SK-N-SH (cell line): ENCODE measurements around the gene DAP. TPM values are rescaled to one million over a fixed set of nuclear protein-coding genes. Genes with fewer than 3 reads are reported as not detected.

Experiments used
- CTCF ChIA-PET: fragments of 300-600, 350-600 bp; formaldehyde crosslinking; extraction: SDS; loops from one replicate; lab custom pipeline; 2021; lab: Yijun Ruan, JAX
- POLR2A ChIA-PET: fragments of 350-600 bp; sonication (Branson Sonifier 250); formaldehyde crosslinking; extraction: SDS; loops from one replicate; lab custom pipeline; 2020; ENCODE audit warnings: antibody characterized with exemption, inconsistent platforms; lab: Yijun Ruan, JAX
- DNase-seq: peaks from one replicate; pipeline ENCODE4 v3.0.0; 2012
- H2AFZ ChIP-seq: fragments of 200-600 bp; sonication (generic); 2 replicates; pipeline ENCODE4 v1.8.1; 2016; ENCODE audit warnings: antibody characterized with exemption, mild to moderate bottlenecking, low read depth
- H3F3A ChIP-seq: fragments of 200-600 bp; sonication (generic); replicated peaks from 2 replicates; pipeline ENCODE3; 2016; ENCODE audit warnings: antibody characterized with exemption, mild to moderate bottlenecking; ENCODE audit not compliant: insufficient read depth
- H3K27ac ChIP-seq, 2 experiments: fragments of 200-500 bp in 1 of 2; fragments of 200-600 bp in 1 of 2; sonication (Bioruptor generic) in 1 of 2; sonication (generic), shearing (Covaris generic) in 1 of 2; 2 replicates each; pipeline versions ENCODE4 v1.5.1 to v1.6.1; 2014 to 2016; ENCODE audit warnings: low read depth in 2 of 2, inconsistent platforms in 1 of 2, low read length in 1 of 2, mild to moderate bottlenecking in 1 of 2, mixed read lengths in 1 of 2
- H3K27me3 ChIP-seq: fragments of 200-600 bp; sonication (generic), shearing (Covaris generic); 2 replicates; pipeline ENCODE4 v1.6.1; 2016; ENCODE audit warnings: mixed run types; ENCODE audit not compliant: insufficient read depth
- H3K36me3 ChIP-seq, 2 experiments: fragments of 200-500 bp in 1 of 2; fragments of 200-600 bp in 1 of 2; sonication (Bioruptor generic) in 1 of 2; sonication (generic) in 1 of 2; replicated peaks in 1 of 2; 2 replicates each; pipeline versions ENCODE3 to v1.5.1; 2014 to 2016; ENCODE audit warnings: low read length in 1 of 2, mild to moderate bottlenecking in 1 of 2; ENCODE audit not compliant: insufficient read depth in 2 of 2, control insufficient read depth in 1 of 2
- H3K4me1 ChIP-seq, 2 experiments: fragments of 200-500 bp in 1 of 2; fragments of 200-600 bp in 1 of 2; sonication (Bioruptor generic) in 1 of 2; sonication (generic), shearing (Covaris generic) in 1 of 2; 2 replicates each; pipeline versions ENCODE4 v1.5.1 to v1.6.1; 2014 to 2016; ENCODE audit warnings: low read depth in 1 of 2, low read length in 1 of 2, mixed run types in 1 of 2; ENCODE audit not compliant: insufficient read depth in 2 of 2, control insufficient read depth in 1 of 2
- H3K4me2 ChIP-seq: fragments of 200-600 bp; sonication (generic), shearing (Covaris generic); 2 replicates; pipeline ENCODE4 v1.6.1; 2017; ENCODE audit warnings: mixed run types
- H3K4me3 ChIP-seq, 2 experiments: fragments of 200-500 bp in 1 of 2; fragments of 200-600 bp in 1 of 2; sonication (Bioruptor generic) in 1 of 2; sonication (generic), shearing (Covaris generic) in 1 of 2; 2 replicates each; pipeline versions ENCODE4 v1.5.1 to v1.8.1; 2014 to 2016; ENCODE audit warnings: low read depth in 2 of 2, inconsistent platforms in 1 of 2, low read length in 1 of 2, mild to moderate bottlenecking in 1 of 2, mixed read lengths in 1 of 2, moderate library complexity in 1 of 2
- H3K79me2 ChIP-seq: fragments of 200-600 bp; sonication (generic); 2 replicates; pipeline ENCODE4 v1.8.1; 2017; ENCODE audit warnings: mild to moderate bottlenecking; ENCODE audit not compliant: insufficient read depth
- H3K9ac ChIP-seq: fragments of 200-600 bp; sonication (generic); 2 replicates; pipeline ENCODE4 v1.6.1; 2017; ENCODE audit warnings: mixed run types
- H3K9me2 ChIP-seq: fragments of 200-600 bp; sonication (generic); 2 replicates; pipeline ENCODE4 v1.6.1; 2017; ENCODE audit warnings: mixed run types
- H3K9me3 ChIP-seq: fragments of 200-600 bp; sonication (generic); 2 replicates; pipeline ENCODE4 v1.6.1; 2017; ENCODE audit warnings: mixed run types, mild to moderate bottlenecking, moderate library complexity
- H4K20me1 ChIP-seq: fragments of 200-600 bp; sonication (generic); 2 replicates; pipeline ENCODE4 v1.6.1; 2017; ENCODE audit warnings: mild to moderate bottlenecking, mixed run types; ENCODE audit not compliant: insufficient read depth
- CTCF ChIP-seq: fragments of 200-600 bp; sonication (generic); IDR thresholded peaks from 2 replicates; pipeline ENCODE4 v1.6.1; 2017; ENCODE audit warnings: antibody characterized with exemption, mild to moderate bottlenecking, moderate library complexity
- MAX ChIP-seq: IDR thresholded peaks from 2 replicates; pipeline ENCODE4 v1.4.0; 2012; ENCODE audit warnings: low read depth
- NFIC ChIP-seq: IDR thresholded peaks from 2 replicates; pipeline ENCODE4 v1.4.0; 2012; ENCODE audit warnings: borderline replicate concordance
- NRF1 ChIP-seq: IDR thresholded peaks from 2 replicates; pipeline ENCODE4 v1.6.1; 2012; ENCODE audit warnings: low read depth, mild to moderate bottlenecking, low read length
- POLR2AphosphoS5 ChIP-seq: IDR thresholded peaks from 2 replicates; pipeline ENCODE4 v1.6.1; 2012; ENCODE audit warnings: low read depth, low read length
- RAD21 ChIP-seq: IDR thresholded peaks from 2 replicates; pipeline ENCODE4 v1.6.1; 2012; ENCODE audit warnings: mild to moderate bottlenecking, low read length
- REST ChIP-seq: IDR thresholded peaks from 2 replicates; pipeline ENCODE4 v1.6.1; 2012; ENCODE audit warnings: mild to moderate bottlenecking, low read depth, low read length, moderate library complexity
- TAF1 ChIP-seq: IDR thresholded peaks from 2 replicates; pipeline ENCODE4 v1.6.1; 2012; ENCODE audit warnings: low read depth, mild to moderate bottlenecking, low read length, moderate library complexity, borderline replicate concordance
- WGBS: methylation state at CpG from one replicate; pipeline ENCODE4 v1.1.6; 2017; ENCODE audit warnings: low lambda C conversion rate; 5-methylcytosine and 5-hydroxymethylcytosine counted together
- polyA plus RNA-seq, 3 experiments: library from polyadenylated mRNA; depleted of rRNA; stranded (reverse); fragments of >200 nt; gene quantifications; 2 replicates each; pipeline ENCODE4 v1.2.3, GENCODE V29; 2012

Gene DAP
- polyA plus RNA-seq, 1 of the 3 experiments (the other 2 are of a cell fraction): 78.2 TPM

- Histone ChIP-seq H3K9me2 (no peaks in the 10 kb centered on the region), H3F3A (peaks cover 23% of the 10 kb centered on the region), H3K36me3 (no peaks in the 10 kb centered on the region), H3K4me3 (peak overlapping the region; percentile 78 to 79), H2AFZ (0 out of 2 replicates have a peak overlapping the region, but pooled peaks have one; percentile 44), H3K4me2 (peak overlapping the region; percentile 74; the same call in 1 of the 2 replicates), H3K9ac (peak overlapping the region; percentile 88), H3K27ac (peak overlapping the region; percentile 70 to 78), H4K20me1 (peaks cover 23% of the 10 kb centered on the region), H3K79me2 (peaks cover 45% of the 10 kb centered on the region), H3K4me1 (peaks cover 11 to 23% of the 10 kb centered on the region in 2 experiments; a peak in 3 of 4 replicates), H3K27me3 (no peaks in the 10 kb centered on the region), H3K9me3 (no peaks in the 10 kb centered on the region)
- TF ChIP-seq REST: no peak
- no peak for TF ChIP-seq MAX
- CTCF ChIA-PET: no interaction called here
- DNase-seq: no peak
- POLR2A ChIA-PET: no interaction called here
- WGBS: 0% methylated on average over 8 of the region's 42 CpGs
Measured at GRCh38 chr5:10760921-10761184, 181 bp downstream of the DAP start.

- Histone ChIP-seq H3K79me2 (peaks cover 50% of the 10 kb centered on the region), H3F3A (peaks cover 28% of the 10 kb centered on the region), H3K27me3 (no peaks in the 10 kb centered on the region), H3K9me3 (no peaks in the 10 kb centered on the region), H3K4me3 (peak overlapping the region; percentile 78 to 79), H3K36me3 (no peaks in the 10 kb centered on the region), H3K9me2 (no peaks in the 10 kb centered on the region), H3K9ac (peak overlapping the region; percentile 88), H3K27ac (peak overlapping the region; percentile 70 to 78), H4K20me1 (peaks cover 29% of the 10 kb centered on the region), H3K4me1 (peaks cover 11 to 28% of the 10 kb centered on the region in 2 experiments; a peak in 3 of 4 replicates), H2AFZ (peak overlapping the region; percentile 44; the same call in 1 of the 2 replicates), H3K4me2 (peak overlapping the region; percentile 74)
- 7% methylated on average over 39 of the region's 43 CpGs for WGBS
- ChIA-PET POLR2A (no interaction called here), CTCF (no interaction called here)
- TF ChIP-seq MAX (peak; percentile 31; the same call in 1 of the 2 replicates), CTCF (no peak), POLR2AphosphoS5 (peak; percentile 55; the same call in 1 of the 2 replicates), NFIC (peak; percentile 73), NRF1 (peak; percentile 29; the same call in 1 of the 2 replicates), TAF1 (peak; percentile 58; the same call in 1 of the 2 replicates), RAD21 (no peak)
- peak; percentile 77 for DNase-seq
Measured at GRCh38 chr5:10760096-10760920, 726 bp downstream of the DAP start.
